Measurements from ENCODE around the gene MSI2.

GRCh38 chr17:57530508-57530907 is 274.2 kb downstream of the MSI2 start:
- no peak for TF ChIP-seq YY1 (IDR thresholded peaks at IDR 0.05; ENCODE audit: insufficient read depth, insufficient read length)
- TF ChIP-seq ZNF274 (IDR thresholded peaks at IDR 0.05; ENCODE audit: low read depth, low read length), result no peak
- no peak for TF ChIP-seq SUZ12 (IDR thresholded peaks at IDR 0.05; ENCODE audit: extremely low read depth, insufficient read depth, insufficient read length)
